LNCAP (cell line): Measurements from ENCODE around the gene ZNF423.

Experiments used
- CTCF ChIP-seq: fragments of 450-650 bp; IDR thresholded peaks from 2 replicates; pipeline ENCODE4 v1.5.1; 2017; ENCODE audit warnings: mild to moderate bottlenecking

The ZNF423 gene

GRCh38 chr16:49740256-49740655 is 115.7 kb downstream of the ZNF423 start:
- no peak for TF ChIP-seq CTCF

- TF ChIP-seq CTCF, result no peak; the same call in 1 of the 2 replicates
These were observed 116.5 kb downstream of the ZNF423 start for GRCh38 chr16:49739381-49739780.

- TF ChIP-seq CTCF, result no peak
These were observed 117.1 kb downstream of the ZNF423 start for GRCh38 chr16:49738832-49739231.

- no peak for TF ChIP-seq CTCF
These were observed 117.9 kb downstream of the ZNF423 start for GRCh38 chr16:49738001-49738400.

GRCh38 chr16:49737541-49737940 is 118.4 kb downstream of the ZNF423 start:
- no peak for TF ChIP-seq CTCF

- no peak for TF ChIP-seq CTCF
These were observed 121.6 kb downstream of the ZNF423 start for GRCh38 chr16:49734331-49734730.

GRCh38 chr16:49733313-49734009 is 122.5 kb downstream of the ZNF423 start:
- no peak for TF ChIP-seq CTCF

GRCh38 chr16:49731911-49732310 is 124.0 kb downstream of the ZNF423 start:
- no peak for TF ChIP-seq CTCF
